HuH-7 (cell line): Measurements from ENCODE around the gene PDCD11.
"Not testable (repeated sequence)": the region's sequence is repeated elsewhere in the genome, so short reads cannot be mapped to it uniquely, and the experiment has no call there.

Experiments
- DNase-seq: peaks from one replicate; pipeline ENCODE4 v3.0.0; 2011; ENCODE audit warnings: low spot score

PDCD11 gene, protein sequence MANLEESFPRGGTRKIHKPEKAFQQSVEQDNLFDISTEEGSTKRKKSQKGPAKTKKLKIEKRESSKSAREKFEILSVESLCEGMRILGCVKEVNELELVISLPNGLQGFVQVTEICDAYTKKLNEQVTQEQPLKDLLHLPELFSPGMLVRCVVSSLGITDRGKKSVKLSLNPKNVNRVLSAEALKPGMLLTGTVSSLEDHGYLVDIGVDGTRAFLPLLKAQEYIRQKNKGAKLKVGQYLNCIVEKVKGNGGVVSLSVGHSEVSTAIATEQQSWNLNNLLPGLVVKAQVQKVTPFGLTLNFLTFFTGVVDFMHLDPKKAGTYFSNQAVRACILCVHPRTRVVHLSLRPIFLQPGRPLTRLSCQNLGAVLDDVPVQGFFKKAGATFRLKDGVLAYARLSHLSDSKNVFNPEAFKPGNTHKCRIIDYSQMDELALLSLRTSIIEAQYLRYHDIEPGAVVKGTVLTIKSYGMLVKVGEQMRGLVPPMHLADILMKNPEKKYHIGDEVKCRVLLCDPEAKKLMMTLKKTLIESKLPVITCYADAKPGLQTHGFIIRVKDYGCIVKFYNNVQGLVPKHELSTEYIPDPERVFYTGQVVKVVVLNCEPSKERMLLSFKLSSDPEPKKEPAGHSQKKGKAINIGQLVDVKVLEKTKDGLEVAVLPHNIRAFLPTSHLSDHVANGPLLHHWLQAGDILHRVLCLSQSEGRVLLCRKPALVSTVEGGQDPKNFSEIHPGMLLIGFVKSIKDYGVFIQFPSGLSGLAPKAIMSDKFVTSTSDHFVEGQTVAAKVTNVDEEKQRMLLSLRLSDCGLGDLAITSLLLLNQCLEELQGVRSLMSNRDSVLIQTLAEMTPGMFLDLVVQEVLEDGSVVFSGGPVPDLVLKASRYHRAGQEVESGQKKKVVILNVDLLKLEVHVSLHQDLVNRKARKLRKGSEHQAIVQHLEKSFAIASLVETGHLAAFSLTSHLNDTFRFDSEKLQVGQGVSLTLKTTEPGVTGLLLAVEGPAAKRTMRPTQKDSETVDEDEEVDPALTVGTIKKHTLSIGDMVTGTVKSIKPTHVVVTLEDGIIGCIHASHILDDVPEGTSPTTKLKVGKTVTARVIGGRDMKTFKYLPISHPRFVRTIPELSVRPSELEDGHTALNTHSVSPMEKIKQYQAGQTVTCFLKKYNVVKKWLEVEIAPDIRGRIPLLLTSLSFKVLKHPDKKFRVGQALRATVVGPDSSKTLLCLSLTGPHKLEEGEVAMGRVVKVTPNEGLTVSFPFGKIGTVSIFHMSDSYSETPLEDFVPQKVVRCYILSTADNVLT (N-terminal part only)

GRCh38 chr10:103396067-103396788 is at the start of gene PDCD11, which contains the start of gene ATP5MK:
Gene PDCD11, plus strand, starts transcription at chr10:103396626. Its CDS starts 1,801 bp downstream, at chr10:103398427.
Gene ATP5MK, minus strand, starts transcription at chr10:103396475. Its CDS starts 4,018 bp downstream, at chr10:103392457.
- DNase-seq, result peak; percentile 89

DNA sequence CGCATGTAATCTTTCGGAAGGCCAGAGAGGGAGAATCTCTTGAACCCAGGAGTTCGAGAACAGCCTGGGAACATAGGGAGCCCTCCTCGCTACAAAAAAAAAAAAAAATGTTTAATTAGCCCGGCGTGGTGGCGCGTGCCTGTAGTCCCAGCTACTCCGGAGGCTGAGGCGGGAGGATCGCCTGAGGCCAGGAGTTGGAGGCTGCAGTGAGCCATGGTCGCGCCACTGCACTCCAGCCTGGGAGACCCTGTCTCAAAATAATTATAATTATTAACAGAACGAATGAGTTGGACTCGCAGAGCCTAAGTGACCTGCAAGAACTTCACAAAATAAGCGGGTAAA is 46.3 kb upstream of the PDCD11 start:
- DNase-seq, result no peak

DNA sequence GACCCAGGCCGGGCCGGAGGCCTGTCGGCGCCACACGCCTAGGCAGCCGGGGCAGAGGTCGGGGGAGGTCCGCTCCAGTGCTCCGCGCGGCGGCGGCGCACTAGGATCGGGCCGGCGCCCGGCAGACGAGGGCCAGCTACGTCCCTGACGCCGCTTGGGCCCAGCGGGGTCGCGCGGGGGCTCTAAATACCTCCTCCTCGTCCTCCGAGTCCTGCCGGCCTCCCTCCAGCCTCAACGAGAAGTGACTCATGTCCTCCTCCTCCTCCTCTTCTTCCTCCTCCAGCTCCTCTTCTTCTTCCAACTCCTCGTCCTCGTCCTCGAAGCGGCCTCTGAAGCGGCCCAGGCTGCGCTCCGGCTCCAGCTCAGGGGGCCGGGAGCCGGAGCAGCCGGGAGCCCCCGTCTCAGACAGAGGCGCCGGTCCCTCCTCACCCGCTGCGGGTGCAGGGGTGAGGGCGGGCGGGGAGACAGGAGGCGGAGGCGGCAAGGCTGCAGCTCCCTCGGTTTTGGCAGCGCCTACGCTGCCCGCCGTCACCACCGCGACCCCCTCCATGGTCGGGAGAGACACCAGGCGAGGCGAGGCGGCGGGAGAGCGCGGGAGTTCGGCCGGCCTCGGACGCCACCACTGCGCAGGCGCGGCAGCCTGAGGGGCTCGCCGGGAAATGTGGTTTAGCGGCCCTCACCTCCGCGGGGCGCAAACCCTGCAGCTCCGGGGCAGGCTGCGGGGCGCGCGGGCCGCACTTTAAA is 45.7 kb upstream of the PDCD11 start, which contains the start of gene PCGF6:
Gene PCGF6 (minus strand): TSS at position 624 of the 744 bp plus-strand sequence. CDS start 74 bp downstream, at position 550.
- DNase-seq, result peak; percentile 90

GRCh38 chr10:103353281-103353680 is 43.1 kb upstream of the PDCD11 start:
- peak; percentile 33 for DNase-seq

GRCh38 chr10:103354567-103354966 is 41.9 kb upstream of the PDCD11 start:
- not testable (repeated sequence) for DNase-seq

DNA sequence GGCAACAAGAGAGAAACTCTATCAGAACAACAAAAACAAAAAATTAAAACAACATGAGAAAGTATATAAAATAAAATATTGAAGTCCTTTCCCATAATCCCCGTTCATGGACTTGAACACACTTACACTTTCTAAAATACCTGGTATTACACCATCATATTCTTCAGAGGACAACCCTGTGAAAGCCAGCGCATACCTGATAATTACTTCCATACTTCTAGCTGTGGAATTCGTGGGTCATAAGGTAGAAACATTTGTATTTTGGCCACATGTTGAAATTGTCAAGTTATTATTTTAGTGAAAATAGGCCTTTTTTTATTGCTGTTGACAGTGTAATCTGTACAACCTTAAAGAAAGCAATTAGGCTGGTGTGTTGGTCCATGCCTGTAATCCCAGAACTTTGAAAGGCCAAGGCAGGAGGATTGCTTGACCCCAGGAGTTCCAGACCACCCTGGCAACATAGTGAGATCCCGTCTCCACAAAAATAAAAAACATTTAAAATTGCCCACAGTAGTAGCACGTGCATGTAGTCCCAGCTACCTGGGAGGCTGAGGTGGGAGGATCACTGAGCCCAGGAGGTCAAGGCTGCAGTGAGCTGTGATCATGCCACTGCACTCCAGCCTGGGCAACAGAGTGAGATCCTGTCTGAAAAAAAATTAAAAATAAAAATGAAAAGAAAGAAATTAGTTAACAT is 40.4 kb upstream of the PDCD11 start:
- DNase-seq, result no peak

- not testable (repeated sequence) for DNase-seq
Measured at GRCh38 chr10:103359493-103359892, 36.9 kb upstream of the PDCD11 start.

DNA sequence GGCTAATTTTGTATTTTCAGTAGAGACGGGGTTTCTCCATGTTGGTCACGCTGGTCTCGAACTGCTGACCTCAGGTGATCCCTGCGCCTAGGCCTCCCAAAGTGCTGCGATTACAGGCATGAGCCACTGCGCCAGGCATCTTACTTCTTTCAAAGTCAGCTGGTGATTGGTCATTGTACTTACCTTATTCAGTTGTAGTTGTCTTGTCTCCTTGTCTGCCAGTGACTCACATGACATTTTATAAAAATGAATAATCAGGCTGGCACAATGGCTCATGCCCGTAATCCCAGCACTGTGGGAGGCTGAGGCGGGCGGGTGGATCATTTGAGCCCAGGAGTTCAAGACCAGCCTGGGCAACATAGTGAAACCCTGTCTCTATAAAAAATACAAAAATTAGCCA is 35.6 kb upstream of the PDCD11 start:
- DNase-seq, result not testable (repeated sequence)

GRCh38 chr10:103367379-103367781 is 29.0 kb upstream of the PDCD11 start:
- DNase-seq, result no peak

GRCh38 chr10:103367782-103368518 is 28.5 kb upstream of the PDCD11 start, which contains the start of gene TAF5:
Gene TAF5, plus strand, starts transcription at chr10:103367976. Its CDS starts 14 bp downstream, at chr10:103367990.
- peak; percentile 68 for DNase-seq

GRCh38 chr10:103373544-103373943 is 22.9 kb upstream of the PDCD11 start:
- DNase-seq, result no peak

GRCh38 chr10:103374263-103374662 is 22.2 kb upstream of the PDCD11 start:
- no peak for DNase-seq

- no peak for DNase-seq
Measured at GRCh38 chr10:103382769-103383168, 13.7 kb upstream of the PDCD11 start.

DNA sequence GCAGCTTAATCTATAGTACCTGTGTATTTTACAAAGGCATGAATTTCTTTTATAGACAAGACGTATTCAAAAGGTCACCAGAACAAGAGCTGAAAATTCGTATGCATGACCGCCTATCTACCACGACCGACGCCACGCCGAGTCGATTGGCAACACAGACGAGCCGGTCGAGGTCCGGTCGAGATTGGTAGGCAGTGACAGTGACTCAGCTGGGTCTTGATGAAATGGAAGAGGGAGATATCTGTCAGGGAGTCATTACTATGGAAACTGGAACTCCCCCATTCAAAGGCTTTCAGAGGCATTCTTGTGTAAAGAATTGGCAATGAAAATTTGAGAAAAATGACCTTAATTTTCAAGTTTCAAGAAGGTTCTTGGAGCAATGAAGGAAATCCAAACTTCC is 2.2 kb upstream of the PDCD11 start:
- DNase-seq, result no peak

GRCh38 chr10:103395754-103396066 is 716 bp upstream of the PDCD11 start:
- DNase-seq, result no peak

GRCh38 chr10:103396789-103397087 is 312 bp downstream of the PDCD11 start:
- DNase-seq, result no peak

DNA sequence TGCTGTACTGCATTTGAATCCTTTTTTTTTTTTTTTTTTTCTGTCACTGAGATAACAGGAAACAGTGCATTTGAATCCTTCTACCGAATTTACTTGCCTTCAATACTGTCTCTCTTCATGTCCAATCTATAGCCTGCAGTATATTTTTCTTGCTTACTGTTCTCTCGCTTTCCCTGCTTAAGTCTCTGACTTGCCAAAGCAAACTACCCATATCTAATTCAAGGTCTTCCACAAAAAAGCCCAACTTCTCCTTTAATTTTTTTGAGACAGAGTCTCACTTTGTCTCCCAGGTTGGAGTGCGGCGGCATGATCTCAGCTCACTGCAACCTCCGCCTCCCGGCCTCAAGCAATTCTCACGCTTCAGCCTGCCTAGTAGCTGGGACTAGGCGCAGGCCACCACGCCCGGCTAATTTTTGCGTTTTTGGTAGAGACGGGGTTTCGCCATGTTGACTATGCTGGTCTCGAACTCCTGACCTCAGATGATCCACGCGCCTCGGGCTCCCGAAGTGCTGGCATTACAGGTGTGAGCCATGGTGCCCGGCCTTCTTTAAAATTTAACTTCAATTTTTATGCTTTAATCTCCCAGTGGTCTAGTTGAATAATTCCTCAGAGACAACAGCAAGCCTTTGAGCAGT is 882 bp downstream of the PDCD11 start:
- DNase-seq, result no peak

DNA sequence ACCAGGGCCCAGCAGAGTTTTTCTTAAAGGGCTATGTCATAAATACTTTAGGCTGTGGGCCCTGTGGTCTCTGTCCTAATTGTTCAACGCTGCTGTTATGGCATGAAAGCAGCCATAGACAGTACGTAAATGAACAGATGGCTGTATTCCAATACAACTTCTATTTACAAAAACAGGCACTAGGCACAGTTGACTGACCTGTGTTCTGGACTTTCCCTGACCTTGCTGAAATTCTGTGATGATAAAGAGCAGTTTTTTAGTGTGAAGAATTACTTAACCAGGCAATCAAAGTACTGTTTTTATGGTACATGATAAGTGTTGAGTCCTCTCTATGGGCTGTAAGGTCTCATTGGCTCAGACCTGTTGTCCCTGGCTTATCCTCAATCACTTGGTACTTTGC is 17.1 kb downstream of the PDCD11 start:
- no peak for DNase-seq

DNA sequence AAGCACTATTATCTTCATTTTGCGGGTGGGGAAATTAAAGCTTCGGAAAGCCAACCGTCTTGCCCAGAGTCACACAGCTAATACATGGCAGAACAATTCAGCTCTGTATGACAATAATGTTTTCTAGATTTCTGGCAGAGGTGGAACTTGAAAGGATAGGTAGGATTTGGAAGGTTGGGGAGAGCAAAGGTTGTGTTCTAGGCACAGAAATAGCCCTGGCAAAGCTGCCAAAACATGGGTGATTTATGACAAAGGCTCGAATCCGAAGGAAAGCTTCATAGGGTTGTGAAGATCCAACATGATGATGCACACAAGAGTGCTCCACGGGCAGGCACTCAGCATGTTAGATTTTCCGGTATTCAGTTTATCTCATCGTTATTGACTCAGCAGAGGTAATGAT is 19.2 kb downstream of the PDCD11 start:
- DNase-seq, result no peak
